Osteoblast (primary cell): ENCODE results near the gene USP40. TPM values are rescaled to one million over a fixed set of nuclear protein-coding genes. Genes with fewer than 3 reads are reported as not detected.

ENCODE experiments used
- DNase-seq: peaks from one replicate; pipeline ENCODE4 v3.0.0; 2011; ENCODE audit warnings: low spot score, mixed read lengths; ENCODE audit not compliant: insufficient read length; ENCODE audit errors: missing footprints
- H2AFZ ChIP-seq: 2 replicates; pipeline ENCODE4 v1.6.0; 2011; ENCODE audit warnings: mild to moderate bottlenecking, low read length
- H3K27ac ChIP-seq: 2 replicates; pipeline ENCODE4 v1.5.1; 2011; ENCODE audit warnings: mild to moderate bottlenecking, low read depth, low read length, moderate library complexity
- H3K27me3 ChIP-seq: 2 replicates; pipeline ENCODE4 v1.6.0; 2012; ENCODE audit warnings: mild to moderate bottlenecking, control low read depth, inconsistent platforms, low read length, moderate library complexity; ENCODE audit not compliant: insufficient read depth
- H3K36me3 ChIP-seq: 2 replicates; pipeline ENCODE4 v1.5.1; 2011; ENCODE audit warnings: mild to moderate bottlenecking, low read length, control low read depth, moderate library complexity; ENCODE audit not compliant: insufficient read depth
- H3K4me1 ChIP-seq: 2 replicates; pipeline ENCODE4 v1.5.1; 2011; ENCODE audit warnings: mild to moderate bottlenecking, low read length, control low read depth, moderate library complexity; ENCODE audit not compliant: insufficient read depth
- H3K4me2 ChIP-seq: 2 replicates; pipeline ENCODE4 v1.6.0; 2011; ENCODE audit warnings: mild to moderate bottlenecking, low read length; ENCODE audit not compliant: insufficient read depth
- H3K4me3 ChIP-seq: fragments of 200-600 bp; sonication (generic); 3 replicates; pipeline ENCODE4 v1.5.1; 2012; ENCODE audit warnings: mild to moderate bottlenecking, low read length, inconsistent platforms; ENCODE audit not compliant: insufficient read depth
- H3K79me2 ChIP-seq: 2 replicates; pipeline ENCODE4 v1.6.0; 2012; ENCODE audit warnings: mild to moderate bottlenecking, low read length, control low read depth, inconsistent platforms; ENCODE audit not compliant: insufficient read depth
- H3K9me3 ChIP-seq: 2 replicates; pipeline ENCODE4 v1.5.1; 2011; ENCODE audit warnings: low read depth, low read length, control low read depth
- H4K20me1 ChIP-seq: 2 replicates; pipeline ENCODE4 v1.6.0; 2012; ENCODE audit warnings: mild to moderate bottlenecking, low read length, control low read depth; ENCODE audit not compliant: insufficient read depth
- total RNA-seq: library from RNA; depleted of rRNA; stranded (reverse); fragments of >200 nt; gene quantifications from 2 replicates; pipeline ENCODE4 v1.2.3, GENCODE V29; 2012
- TF ChIP-seq, protein P1 (sequence below): IDR thresholded peaks from 2 replicates; pipeline ENCODE4 v1.5.1; 2011; ENCODE audit warnings: mild to moderate bottlenecking, low read depth, low read length, moderate library complexity; ENCODE audit errors: extremely low read depth

The USP40 gene
- total RNA-seq, 1 donor = 34.0 TPM

DNA sequence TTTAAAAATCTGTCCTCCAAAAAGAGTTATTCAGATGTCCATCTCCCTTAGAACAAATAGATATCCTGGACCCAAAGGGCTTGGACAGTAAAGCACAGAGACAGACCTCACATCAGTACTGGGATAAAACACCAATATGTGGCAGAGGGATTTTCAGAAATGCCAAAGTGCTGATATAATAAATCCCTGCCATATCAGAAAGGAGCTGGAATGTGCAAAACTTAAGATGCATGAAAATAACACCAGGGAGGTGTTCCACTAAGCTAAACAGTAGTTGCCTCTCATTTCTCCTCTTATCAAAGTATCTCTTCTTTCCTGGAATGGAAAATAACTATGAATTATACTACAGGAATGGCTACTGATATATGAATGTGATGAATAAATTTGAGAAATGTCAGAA is 13.2 kb downstream of the USP40 start:
- H3K27ac ChIP-seq = no peak overlapping the region
- H3K9me3 ChIP-seq = no peaks in the 10 kb centered on the region
- no peaks in the 10 kb centered on the region for H3K79me2 ChIP-seq
- no peak overlapping the region for H3K4me3 ChIP-seq
- peaks cover 13% of the 10 kb centered on the region for H3K4me1 ChIP-seq
- TF ChIP-seq, protein P1, sequence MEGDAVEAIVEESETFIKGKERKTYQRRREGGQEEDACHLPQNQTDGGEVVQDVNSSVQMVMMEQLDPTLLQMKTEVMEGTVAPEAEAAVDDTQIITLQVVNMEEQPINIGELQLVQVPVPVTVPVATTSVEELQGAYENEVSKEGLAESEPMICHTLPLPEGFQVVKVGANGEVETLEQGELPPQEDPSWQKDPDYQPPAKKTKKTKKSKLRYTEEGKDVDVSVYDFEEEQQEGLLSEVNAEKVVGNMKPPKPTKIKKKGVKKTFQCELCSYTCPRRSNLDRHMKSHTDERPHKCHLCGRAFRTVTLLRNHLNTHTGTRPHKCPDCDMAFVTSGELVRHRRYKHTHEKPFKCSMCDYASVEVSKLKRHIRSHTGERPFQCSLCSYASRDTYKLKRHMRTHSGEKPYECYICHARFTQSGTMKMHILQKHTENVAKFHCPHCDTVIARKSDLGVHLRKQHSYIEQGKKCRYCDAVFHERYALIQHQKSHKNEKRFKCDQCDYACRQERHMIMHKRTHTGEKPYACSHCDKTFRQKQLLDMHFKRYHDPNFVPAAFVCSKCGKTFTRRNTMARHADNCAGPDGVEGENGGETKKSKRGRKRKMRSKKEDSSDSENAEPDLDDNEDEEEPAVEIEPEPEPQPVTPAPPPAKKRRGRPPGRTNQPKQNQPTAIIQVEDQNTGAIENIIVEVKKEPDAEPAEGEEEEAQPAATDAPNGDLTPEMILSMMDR = no peak
- no peak overlapping the region for H3K4me2 ChIP-seq
- H3K36me3 ChIP-seq = peaks cover 30% of the 10 kb centered on the region
- no peaks in the 10 kb centered on the region for H3K27me3 ChIP-seq
- no peak overlapping the region for H2AFZ ChIP-seq
- DNase-seq = no peak
- H4K20me1 ChIP-seq = no peaks in the 10 kb centered on the region

DNA sequence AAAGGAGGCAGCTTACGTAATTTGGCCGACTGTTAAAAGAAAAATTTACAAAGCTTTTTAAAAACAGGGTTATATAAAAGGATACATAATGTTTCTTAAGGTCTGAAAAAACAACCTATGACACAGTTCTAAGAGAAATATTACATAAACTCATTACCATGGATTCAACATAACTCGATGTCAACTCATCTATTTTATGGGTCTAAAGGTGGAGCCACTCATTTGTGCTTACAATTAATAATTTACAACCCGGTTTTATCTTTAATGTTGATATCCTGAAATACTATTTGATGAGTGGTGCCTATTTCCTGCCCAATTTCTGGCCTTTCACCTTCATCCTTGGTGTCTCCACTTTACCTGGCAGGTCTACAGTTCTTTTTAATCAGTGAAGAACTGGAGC is 15.1 kb downstream of the USP40 start:
- no peaks in the 10 kb centered on the region for H3K9me3 ChIP-seq
- TF ChIP-seq, protein P1 = no peak
- peaks cover 26% of the 10 kb centered on the region for H3K36me3 ChIP-seq
- no peaks in the 10 kb centered on the region for H3K79me2 ChIP-seq
- no peak overlapping the region for H2AFZ ChIP-seq
- H3K27ac ChIP-seq = no peak overlapping the region
- no peaks in the 10 kb centered on the region for H4K20me1 ChIP-seq
- H3K4me2 ChIP-seq = no peak overlapping the region
- H3K4me3 ChIP-seq = no peak overlapping the region
- no peaks in the 10 kb centered on the region for H3K4me1 ChIP-seq
- DNase-seq = no peak
- no peaks in the 10 kb centered on the region for H3K27me3 ChIP-seq

DNA sequence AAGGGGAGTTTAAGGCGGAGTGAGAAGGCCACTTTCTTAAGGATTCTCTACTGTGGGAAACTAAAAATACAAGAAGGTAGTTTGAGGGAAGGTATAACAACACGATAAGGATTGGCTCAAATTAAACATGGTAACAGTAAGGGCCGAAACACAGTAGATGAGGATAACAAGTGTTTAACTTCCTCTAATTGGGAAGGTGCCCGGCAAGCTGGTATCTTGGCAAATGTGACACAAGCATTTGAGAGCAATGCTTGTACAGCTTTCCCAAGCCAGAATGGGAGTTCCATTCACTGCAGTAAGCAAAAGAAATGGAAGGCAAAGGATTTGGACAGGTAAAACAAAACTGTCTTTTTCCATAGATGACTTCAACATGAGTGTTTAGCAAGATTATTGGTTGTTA is 19.8 kb downstream of the USP40 start:
- TF ChIP-seq, protein P1 = no peak
- no peak overlapping the region for H2AFZ ChIP-seq

DNA sequence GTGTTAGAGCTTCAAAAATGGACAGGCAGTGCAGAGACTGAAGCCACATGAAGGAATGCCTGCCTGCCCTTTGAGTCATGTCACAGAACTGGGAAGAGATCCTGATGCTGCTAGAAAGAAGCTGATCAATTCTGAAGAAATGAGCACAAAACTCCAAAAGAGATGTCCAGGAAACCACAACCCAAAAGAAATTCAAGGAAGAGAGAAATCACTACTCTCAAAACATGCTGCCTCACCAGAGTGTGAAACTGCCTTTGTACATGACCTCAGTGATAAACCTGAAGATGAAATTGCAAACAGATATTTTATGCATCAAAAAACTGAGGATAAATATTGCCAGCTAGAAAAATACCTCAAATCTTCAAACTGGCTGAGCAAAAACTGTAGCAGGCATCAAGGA is 20.5 kb downstream of the USP40 start:
- Histone ChIP-seq H3K4me3 (no peak overlapping the region), H3K4me1 (no peaks in the 10 kb centered on the region), H4K20me1 (no peaks in the 10 kb centered on the region), H2AFZ (no peak overlapping the region), H3K36me3 (peaks cover 12% of the 10 kb centered on the region), H3K79me2 (no peaks in the 10 kb centered on the region), H3K27me3 (no peaks in the 10 kb centered on the region), H3K4me2 (no peak overlapping the region), H3K27ac (no peak overlapping the region), H3K9me3 (no peaks in the 10 kb centered on the region)
- TF ChIP-seq, protein P1 = no peak
- no peak for DNase-seq

More for the DNA sequence above, 19.8 kb downstream of the USP40 start:
- H3K4me2 ChIP-seq = no peak overlapping the region
- no peaks in the 10 kb centered on the region for H3K27me3 ChIP-seq
- DNase-seq = no peak
- H3K9me3 ChIP-seq = no peaks in the 10 kb centered on the region
- H3K36me3 ChIP-seq = peaks cover 9% of the 10 kb centered on the region
- H3K4me1 ChIP-seq = no peaks in the 10 kb centered on the region
- H3K79me2 ChIP-seq = no peaks in the 10 kb centered on the region
- H4K20me1 ChIP-seq = no peaks in the 10 kb centered on the region
- no peak overlapping the region for H3K27ac ChIP-seq
- H3K4me3 ChIP-seq = no peak overlapping the region
